Spleen (tissue), 11 donors: ENCODE results near the gene PPP6R3. TPM values are rescaled to one million over a fixed set of nuclear protein-coding genes. Genes with fewer than 3 reads are reported as not detected.

Experiments used
- DNase-seq: peaks from one replicate; pipeline ENCODE4 v3.0.0-alpha.2; 2020
- H3K27ac ChIP-seq, 8 donors: fragments of 200-600 bp; sonication (generic) in 7 of 8; 1 replicate in 4 of 8; 2 replicates in 4 of 8; pipeline versions ENCODE4 v1.5.0 to v1.8.0; 2016 to 2021; ENCODE audit warnings: inconsistent platforms in 4 of 8, mild to moderate bottlenecking in 4 of 8, moderate library complexity in 1 of 8
- H3K27me3 ChIP-seq, 7 donors: fragments of 200-600 bp; sonication (generic) in 6 of 7; replicated peaks in 1 of 7; 1 replicate in 4 of 7; 2 replicates in 3 of 7; pipeline versions ENCODE4 v1.5.0 to v1.8.0; 2016 to 2021; ENCODE audit warnings: inconsistent platforms in 3 of 7, mild to moderate bottlenecking in 1 of 7
- H3K36me3 ChIP-seq, 6 donors: fragments of 200-600 bp; sonication (generic) in 5 of 6; 1 replicate in 4 of 6; 2 replicates in 2 of 6; pipeline versions ENCODE4 v1.5.0 to v1.8.0; 2016 to 2021; ENCODE audit warnings: inconsistent platforms in 2 of 6
- H3K4me1 ChIP-seq, 6 donors: fragments of 200-600 bp; sonication (generic) in 5 of 6; 1 replicate in 3 of 6; 2 replicates in 3 of 6; pipeline versions ENCODE4 v1.5.0 to v1.8.0; 2016 to 2021; ENCODE audit warnings: inconsistent platforms in 3 of 6
- H3K4me3 ChIP-seq, 8 donors: fragments of 200-600 bp; sonication (generic) in 7 of 8; 1 replicate in 4 of 8; 2 replicates in 4 of 8; pipeline versions ENCODE4 v1.5.0 to v1.8.0; 2016 to 2021; ENCODE audit warnings: inconsistent platforms in 4 of 8, mild to moderate bottlenecking in 4 of 8, moderate library complexity in 2 of 8
- H3K9me3 ChIP-seq, 8 donors: fragments of 200-600 bp; sonication (generic) in 7 of 8; 1 replicate in 4 of 8; 2 replicates in 4 of 8; pipeline versions ENCODE4 v1.5.0 to v1.8.0; 2016 to 2021; ENCODE audit warnings: inconsistent platforms in 4 of 8
- CTCF ChIP-seq, 11 experiments: fragments of 200-600 bp in 7 of 11; fragments of 450-650 bp in 4 of 11; sonication (generic) in 4 of 11; IDR thresholded peaks in 8 of 11; conservative IDR thresholded peaks in 3 of 11; 1 replicate in 7 of 11; 2 replicates in 4 of 11; pipeline versions ENCODE4 v1.4.0 to v1.8.0; 2016 to 2021; ENCODE audit warnings: antibody characterized with exemption in 11 of 11, inconsistent platforms in 4 of 11, mild to moderate bottlenecking in 1 of 11
- POLR2A ChIP-seq, 3 donors: fragments of 450-650 bp; IDR thresholded peaks; one replicate each; pipeline ENCODE4 v1.5.1; 2017; ENCODE audit warnings: antibody characterized with exemption in 3 of 3, mild to moderate bottlenecking in 1 of 3
- POLR2AphosphoS5 ChIP-seq, 3 donors: sonication (generic); formaldehyde crosslinking; IDR thresholded peaks; one replicate each; pipeline ENCODE4 v1.5.1; 2017; ENCODE audit warnings: antibody characterized with exemption in 3 of 3
- WGBS, 5 donors: extraction: QIAGEN DNeasy Blood & Tissue Kit in 3 of 5; methylation state at CpG; one replicate each; pipeline versions ENCODE4 v1.1.5 to v1.1.7; 2013 to 2018; 5-methylcytosine and 5-hydroxymethylcytosine counted together
- intact Hi-C: fragments of 100-400 bp; cut with DNase I; formaldehyde crosslinking; loops from one replicate; pipeline ENCODE4 v1.15.0; 2023; ENCODE audit warnings: low total_unique reads
- polyA plus RNA-seq, 3 donors: library from polyadenylated mRNA; stranded (reverse); fragments of 200-250 nt; gene quantifications; one replicate each; pipeline ENCODE4 v1.2.1, GENCODE V29; 2013
- total RNA-seq, 7 donors: library from RNA; depleted of rRNA in 3 of 7; stranded (reverse); fragments of >200 nt in 3 of 7; fragmentation: NEBNext Ultra II Directional in 4 of 7; extraction: Animal tissue kit (Norgen Biotek cat#: 25700) in 4 of 7; gene quantifications; one replicate each; pipeline versions ENCODE4 v1.1.0 to v1.2.1, GENCODE V29; 2016 to 2021
- donor health status: healthy with polysubstance abuse.
- donor health status: DM: no; HTN: no; CAD: no; lungs with moderate emphysema.
- donor health status: DM: no; HTN: no; CAD: no.
- donor health status: Bipolar disorder and iron deficiency.
- donor health status: healthy.
- donor health status: DM: no; HTN: no; CAD: no.
- donor health status: DM: yes; HTN: yes; CAD: no.

The PPP6R3 gene
- total and polyA plus RNA-seq, 10 donors: 23.9 to 178 (median 122) TPM

- TF ChIP-seq POLR2A (IDR thresholded peaks at IDR 0.05) (no peak), CTCF (IDR thresholded peaks at IDR 0.05 in 8 of 11, conservative IDR thresholded peaks at IDR 0.05 in 3 of 11) (no peak), POLR2AphosphoS5 (IDR thresholded peaks at IDR 0.05) (no peak)
- no peak for DNase-seq
- Histone ChIP-seq H3K36me3 (no peaks in the 10 kb centered on the region), H3K27ac (no peak overlapping the region), H3K4me3 (no peak overlapping the region), H3K9me3 (no peaks in the 10 kb centered on the region), H3K27me3 (no peaks in the 10 kb centered on the region), H3K4me1 (peaks cover 68 to 100% (median 92%) of the 10 kb centered on the region in 6 donors)
- WGBS, 5 donors: 70 to 79% (median 75%) methylated on average over 2 of the region's 2 CpGs
- intact Hi-C loops: no loop called here
These were observed 39.7 kb downstream of the PPP6R3 start for GRCh38 chr11:68500206-68500605.

- Histone ChIP-seq H3K36me3 (no peaks in the 10 kb centered on the region), H3K4me3 (no peak overlapping the region), H3K4me1 (peaks cover 66 to 99% (median 92%) of the 10 kb centered on the region in 6 donors), H3K27me3 (no peaks in the 10 kb centered on the region), H3K9me3 (no peaks in the 10 kb centered on the region), H3K27ac (no peak overlapping the region)
- no peak for TF ChIP-seq POLR2AphosphoS5 (IDR thresholded peaks at IDR 0.05)
- TF ChIP-seq CTCF (IDR thresholded peaks at IDR 0.05 in 8 of 11, conservative IDR thresholded peaks at IDR 0.05 in 3 of 11): no peak
- no peak for TF ChIP-seq POLR2A (IDR thresholded peaks at IDR 0.05)
- 90 to 92% (median 92%) methylated on average over 6 of the region's 6 CpGs for WGBS, 5 donors
- intact Hi-C loops: no loop called here
- no peak for DNase-seq
These were observed 41.3 kb downstream of the PPP6R3 start for GRCh38 chr11:68501813-68502212.

GRCh38 chr11:68503251-68503687, 42.7 kb downstream of the PPP6R3 start:
- peaks cover 60 to 100% (median 93%) of the 10 kb centered on the region in 6 donors for H3K4me1 ChIP-seq
- H3K36me3 ChIP-seq: no peaks in the 10 kb centered on the region
- intact Hi-C loops: no loop called here
- TF ChIP-seq CTCF (IDR thresholded peaks at IDR 0.05 in 8 of 11, conservative IDR thresholded peaks at IDR 0.05 in 3 of 11) (no peak), POLR2AphosphoS5 (IDR thresholded peaks at IDR 0.05) (peak in 1 of 3 donors; percentile 14)
- 37 to 47% (median 38%) methylated on average over 9 of the region's 9 CpGs for WGBS, 5 donors
- no peak for DNase-seq
- peak overlapping the region in 1 of 8 donors; percentile 44 for H3K27ac ChIP-seq
- H3K9me3 ChIP-seq: no peaks in the 10 kb centered on the region
- H3K4me3 ChIP-seq: no peak overlapping the region
- H3K27me3 ChIP-seq: no peaks in the 10 kb centered on the region

- Histone ChIP-seq H3K27ac (peak overlapping the region in 1 of 8 donors; percentile 44), H3K4me1 (peaks cover 57 to 100% (median 93%) of the 10 kb centered on the region in 6 donors), H3K4me3 (no peak overlapping the region), H3K36me3 (no peaks in the 10 kb centered on the region), H3K27me3 (no peaks in the 10 kb centered on the region), H3K9me3 (no peaks in the 10 kb centered on the region)
- DNase-seq: no peak
- intact Hi-C loops: no loop called here
- TF ChIP-seq CTCF (IDR thresholded peaks at IDR 0.05 in 8 of 11, conservative IDR thresholded peaks at IDR 0.05 in 3 of 11) (no peak), POLR2A (IDR thresholded peaks at IDR 0.05) (no peak), POLR2AphosphoS5 (IDR thresholded peaks at IDR 0.05) (no peak)
- 74 to 80% (median 78%) methylated on average over 3 of the region's 3 CpGs for WGBS, 5 donors
These were observed 43.2 kb downstream of the PPP6R3 start for GRCh38 chr11:68503792-68504191.
